ENCODE data around the gene AUP1.

DNA sequence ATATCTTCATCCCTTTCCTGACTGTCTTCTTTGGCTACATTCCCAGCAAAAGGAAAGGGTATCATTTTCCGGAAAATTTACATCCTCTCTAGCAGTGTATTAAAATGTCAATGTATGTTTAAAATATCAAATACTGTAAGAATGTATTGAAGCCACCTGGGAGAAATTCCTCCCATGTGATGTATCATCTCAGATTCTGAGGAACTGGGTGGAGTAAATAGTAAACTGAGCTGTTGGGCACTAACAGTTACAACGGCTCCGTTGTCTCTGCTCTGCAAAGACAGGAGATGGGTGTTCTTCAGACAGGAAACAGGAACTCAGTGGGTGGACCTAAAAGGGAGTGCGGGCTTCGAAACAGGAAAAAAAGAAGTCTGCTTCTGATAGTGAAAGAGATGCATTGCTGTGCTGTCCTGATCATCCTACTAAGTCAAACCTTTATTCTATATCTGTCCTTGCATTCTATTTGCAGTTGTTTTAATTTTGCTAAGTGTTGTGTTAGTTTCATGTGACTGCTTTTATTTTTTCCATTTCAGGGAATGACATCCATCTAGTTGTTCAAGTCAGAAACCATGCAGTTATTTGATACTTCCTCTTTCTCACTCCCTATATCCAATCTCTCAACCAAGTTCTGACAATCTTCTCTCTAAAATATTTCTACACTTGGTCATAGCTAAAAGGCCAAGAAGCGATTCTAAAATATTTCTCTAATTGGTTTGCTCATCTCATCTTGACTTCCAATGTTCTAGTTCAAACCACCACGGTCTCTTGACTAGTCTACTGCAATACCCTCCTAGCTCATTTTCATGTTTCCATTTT is 44.4 kb upstream of the AUP1 start:
- TF ChIP-seq CBX3 (IDR thresholded peaks at IDR 0.05; ENCODE audit: borderline replicate concordance, low read depth) (no peak), RFX5 (IDR thresholded peaks at IDR 0.05; ENCODE audit: low read depth, low read length) (no peak), FOXM1 (IDR thresholded peaks at IDR 0.05; ENCODE audit: low read depth, low read length) (no peak), EZH2 (IDR thresholded peaks at IDR 0.05; ENCODE audit: borderline replicate concordance, control insufficient read depth, low read depth, low read length) (no peak), IRF4 (IDR thresholded peaks at IDR 0.05; ENCODE audit: low read depth, low read length) (peak; percentile 9; the same call in 1 of the 2 replicates), POLR2A (IDR thresholded peaks at IDR 0.05; ENCODE audit: low read depth, low read length) (no peak), TCF3 (IDR thresholded peaks at IDR 0.05; ENCODE audit: borderline replicate concordance, insufficient read depth, low read depth, low read length) (no peak), CEBPB (IDR thresholded peaks at IDR 0.05; ENCODE audit: borderline replicate concordance in 1 of 2, low read depth in 2 of 2, low read length in 2 of 2) (no peak), MTA2 (IDR thresholded peaks at IDR 0.05; ENCODE audit: low read depth) (no peak), BRCA1 (IDR thresholded peaks at IDR 0.05; ENCODE audit: low read depth, low read length) (no peak)
- TF ChIP-seq, protein P1, sequence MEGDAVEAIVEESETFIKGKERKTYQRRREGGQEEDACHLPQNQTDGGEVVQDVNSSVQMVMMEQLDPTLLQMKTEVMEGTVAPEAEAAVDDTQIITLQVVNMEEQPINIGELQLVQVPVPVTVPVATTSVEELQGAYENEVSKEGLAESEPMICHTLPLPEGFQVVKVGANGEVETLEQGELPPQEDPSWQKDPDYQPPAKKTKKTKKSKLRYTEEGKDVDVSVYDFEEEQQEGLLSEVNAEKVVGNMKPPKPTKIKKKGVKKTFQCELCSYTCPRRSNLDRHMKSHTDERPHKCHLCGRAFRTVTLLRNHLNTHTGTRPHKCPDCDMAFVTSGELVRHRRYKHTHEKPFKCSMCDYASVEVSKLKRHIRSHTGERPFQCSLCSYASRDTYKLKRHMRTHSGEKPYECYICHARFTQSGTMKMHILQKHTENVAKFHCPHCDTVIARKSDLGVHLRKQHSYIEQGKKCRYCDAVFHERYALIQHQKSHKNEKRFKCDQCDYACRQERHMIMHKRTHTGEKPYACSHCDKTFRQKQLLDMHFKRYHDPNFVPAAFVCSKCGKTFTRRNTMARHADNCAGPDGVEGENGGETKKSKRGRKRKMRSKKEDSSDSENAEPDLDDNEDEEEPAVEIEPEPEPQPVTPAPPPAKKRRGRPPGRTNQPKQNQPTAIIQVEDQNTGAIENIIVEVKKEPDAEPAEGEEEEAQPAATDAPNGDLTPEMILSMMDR (IDR thresholded peaks at IDR 0.05 in 2 of 3, conservative IDR thresholded peaks at IDR 0.05 in 1 of 3; ENCODE audit: control insufficient read depth in 2 of 3, extremely low read depth in 1 of 3, insufficient read depth in 1 of 3, low read depth in 3 of 3, low read length in 3 of 3): no peak
- TF ChIP-seq, protein P2, sequence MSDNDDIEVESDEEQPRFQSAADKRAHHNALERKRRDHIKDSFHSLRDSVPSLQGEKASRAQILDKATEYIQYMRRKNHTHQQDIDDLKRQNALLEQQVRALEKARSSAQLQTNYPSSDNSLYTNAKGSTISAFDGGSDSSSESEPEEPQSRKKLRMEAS (IDR thresholded peaks at IDR 0.05; ENCODE audit: low read depth, low read length): no peak
- TF ChIP-seq, protein P3, sequence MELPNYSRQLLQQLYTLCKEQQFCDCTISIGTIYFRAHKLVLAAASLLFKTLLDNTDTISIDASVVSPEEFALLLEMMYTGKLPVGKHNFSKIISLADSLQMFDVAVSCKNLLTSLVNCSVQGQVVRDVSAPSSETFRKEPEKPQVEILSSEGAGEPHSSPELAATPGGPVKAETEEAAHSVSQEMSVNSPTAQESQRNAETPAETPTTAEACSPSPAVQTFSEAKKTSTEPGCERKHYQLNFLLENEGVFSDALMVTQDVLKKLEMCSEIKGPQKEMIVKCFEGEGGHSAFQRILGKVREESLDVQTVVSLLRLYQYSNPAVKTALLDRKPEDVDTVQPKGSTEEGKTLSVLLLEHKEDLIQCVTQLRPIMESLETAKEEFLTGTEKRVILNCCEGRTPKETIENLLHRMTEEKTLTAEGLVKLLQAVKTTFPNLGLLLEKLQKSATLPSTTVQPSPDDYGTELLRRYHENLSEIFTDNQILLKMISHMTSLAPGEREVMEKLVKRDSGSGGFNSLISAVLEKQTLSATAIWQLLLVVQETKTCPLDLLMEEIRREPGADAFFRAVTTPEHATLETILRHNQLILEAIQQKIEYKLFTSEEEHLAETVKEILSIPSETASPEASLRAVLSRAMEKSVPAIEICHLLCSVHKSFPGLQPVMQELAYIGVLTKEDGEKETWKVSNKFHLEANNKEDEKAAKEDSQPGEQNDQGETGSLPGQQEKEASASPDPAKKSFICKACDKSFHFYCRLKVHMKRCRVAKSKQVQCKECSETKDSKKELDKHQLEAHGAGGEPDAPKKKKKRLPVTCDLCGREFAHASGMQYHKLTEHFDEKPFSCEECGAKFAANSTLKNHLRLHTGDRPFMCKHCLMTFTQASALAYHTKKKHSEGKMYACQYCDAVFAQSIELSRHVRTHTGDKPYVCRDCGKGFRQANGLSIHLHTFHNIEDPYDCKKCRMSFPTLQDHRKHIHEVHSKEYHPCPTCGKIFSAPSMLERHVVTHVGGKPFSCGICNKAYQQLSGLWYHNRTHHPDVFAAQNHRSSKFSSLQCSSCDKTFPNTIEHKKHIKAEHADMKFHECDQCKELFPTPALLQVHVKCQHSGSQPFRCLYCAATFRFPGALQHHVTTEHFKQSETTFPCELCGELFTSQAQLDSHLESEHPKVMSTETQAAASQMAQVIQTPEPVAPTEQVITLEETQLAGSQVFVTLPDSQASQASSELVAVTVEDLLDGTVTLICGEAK (IDR thresholded peaks at IDR 0.05; ENCODE audit: borderline replicate concordance): peak; percentile 47; the same call in 1 of the 2 replicates
- TF ChIP-seq, protein P4, sequence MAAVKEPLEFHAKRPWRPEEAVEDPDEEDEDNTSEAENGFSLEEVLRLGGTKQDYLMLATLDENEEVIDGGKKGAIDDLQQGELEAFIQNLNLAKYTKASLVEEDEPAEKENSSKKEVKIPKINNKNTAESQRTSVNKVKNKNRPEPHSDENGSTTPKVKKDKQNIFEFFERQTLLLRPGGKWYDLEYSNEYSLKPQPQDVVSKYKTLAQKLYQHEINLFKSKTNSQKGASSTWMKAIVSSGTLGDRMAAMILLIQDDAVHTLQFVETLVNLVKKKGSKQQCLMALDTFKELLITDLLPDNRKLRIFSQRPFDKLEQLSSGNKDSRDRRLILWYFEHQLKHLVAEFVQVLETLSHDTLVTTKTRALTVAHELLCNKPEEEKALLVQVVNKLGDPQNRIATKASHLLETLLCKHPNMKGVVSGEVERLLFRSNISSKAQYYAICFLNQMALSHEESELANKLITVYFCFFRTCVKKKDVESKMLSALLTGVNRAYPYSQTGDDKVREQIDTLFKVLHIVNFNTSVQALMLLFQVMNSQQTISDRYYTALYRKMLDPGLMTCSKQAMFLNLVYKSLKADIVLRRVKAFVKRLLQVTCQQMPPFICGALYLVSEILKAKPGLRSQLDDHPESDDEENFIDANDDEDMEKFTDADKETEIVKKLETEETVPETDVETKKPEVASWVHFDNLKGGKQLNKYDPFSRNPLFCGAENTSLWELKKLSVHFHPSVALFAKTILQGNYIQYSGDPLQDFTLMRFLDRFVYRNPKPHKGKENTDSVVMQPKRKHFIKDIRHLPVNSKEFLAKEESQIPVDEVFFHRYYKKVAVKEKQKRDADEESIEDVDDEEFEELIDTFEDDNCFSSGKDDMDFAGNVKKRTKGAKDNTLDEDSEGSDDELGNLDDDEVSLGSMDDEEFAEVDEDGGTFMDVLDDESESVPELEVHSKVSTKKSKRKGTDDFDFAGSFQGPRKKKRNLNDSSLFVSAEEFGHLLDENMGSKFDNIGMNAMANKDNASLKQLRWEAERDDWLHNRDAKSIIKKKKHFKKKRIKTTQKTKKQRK (IDR thresholded peaks at IDR 0.05; ENCODE audit: low read depth, low read length): no peak

Data from GM12878 (cell line).